NCI-H1417 treated with DMSO at 0.1 percent for 48 hours (cell line): ENCODE results near the gene NMU.
"Not testable (repeated sequence)": the region's sequence is repeated elsewhere in the genome, so short reads cannot be mapped to it uniquely, and the experiment has no call there.

Source experiments
- DNase-seq: peaks from one replicate; lab custom pipeline; 2025; lab: John Stamatoyannopoulos, UW

NMU gene

GRCh38 chr4:55624063-55624462 is 12.0 kb downstream of the NMU start:
- not testable (repeated sequence) for DNase-seq

- no peak for DNase-seq
These were observed 17.5 kb downstream of the NMU start for GRCh38 chr4:55618546-55619143.

- no peak for DNase-seq
These were observed 18.4 kb downstream of the NMU start for GRCh38 chr4:55617587-55618197.

GRCh38 chr4:55615008-55615407 is 21.1 kb downstream of the NMU start:
- no peak for DNase-seq

GRCh38 chr4:55613621-55614020 is 22.5 kb downstream of the NMU start:
- DNase-seq = no peak

- DNase-seq = no peak
These were observed 23.8 kb downstream of the NMU start for GRCh38 chr4:55612341-55612740.

GRCh38 chr4:55611358-55612059 is 24.6 kb downstream of the NMU start:
- no peak for DNase-seq

- no peak for DNase-seq
These were observed 25.7 kb downstream of the NMU start for GRCh38 chr4:55610381-55610780.

GRCh38 chr4:55609393-55609866 is 26.7 kb downstream of the NMU start:
- DNase-seq = no peak

GRCh38 chr4:55608591-55608990 is 27.5 kb downstream of the NMU start:
- no peak for DNase-seq

- no peak for DNase-seq
These were observed 31.1 kb downstream of the NMU start for GRCh38 chr4:55604996-55605395.

GRCh38 chr4:55600640-55601039 is 35.5 kb downstream of the NMU start:
- no peak for DNase-seq

- DNase-seq = no peak
These were observed 37.5 kb downstream of the NMU start for GRCh38 chr4:55598641-55599040.

GRCh38 chr4:55592014-55592413 is 44.1 kb downstream of the NMU start, which contains the start of gene PDCL2:
Gene PDCL2 (minus strand): TSS chr4:55592245. CDS start chr4:55592109, 136 bp downstream.
- no peak for DNase-seq

GRCh38 chr4:55588160-55588559 is 47.9 kb downstream of the NMU start:
- DNase-seq = no peak

- not testable (repeated sequence) for DNase-seq
These were observed 53.3 kb downstream of the NMU start for GRCh38 chr4:55582773-55583172.

- DNase-seq = no peak
These were observed 57.6 kb downstream of the NMU start for GRCh38 chr4:55578341-55579010.

GRCh38 chr4:55575513-55575912 is 60.6 kb downstream of the NMU start:
- DNase-seq = no peak

GRCh38 chr4:55574252-55574651 is 61.8 kb downstream of the NMU start:
- DNase-seq = no peak

GRCh38 chr4:55571806-55572205 is 64.3 kb downstream of the NMU start:
- DNase-seq = no peak

GRCh38 chr4:55568905-55569504 is 67.1 kb downstream of the NMU start:
- DNase-seq = no peak

GRCh38 chr4:55561889-55562288 is 74.2 kb downstream of the NMU start:
- no peak for DNase-seq
